GM18507 (cell line): ENCODE measurements around the gene SRSF9.

Source experiments
- DNase-seq: peaks from one replicate; pipeline ENCODE4 v3.0.0; 2011; ENCODE audit warnings: low read depth; ENCODE audit not compliant: insufficient read length; ENCODE audit errors: extremely low spot score
- FAIRE-seq: peaks from 2 replicates; lab custom pipeline; 2011; peaks lifted over from hg19 to GRCh38; lab: Jason Lieb, UNC

Gene SRSF9

GRCh38 chr12:120421701-120422100 is 47.8 kb downstream of the SRSF9 start:
- DNase-seq (no peak), FAIRE-seq (no peak)

DNA sequence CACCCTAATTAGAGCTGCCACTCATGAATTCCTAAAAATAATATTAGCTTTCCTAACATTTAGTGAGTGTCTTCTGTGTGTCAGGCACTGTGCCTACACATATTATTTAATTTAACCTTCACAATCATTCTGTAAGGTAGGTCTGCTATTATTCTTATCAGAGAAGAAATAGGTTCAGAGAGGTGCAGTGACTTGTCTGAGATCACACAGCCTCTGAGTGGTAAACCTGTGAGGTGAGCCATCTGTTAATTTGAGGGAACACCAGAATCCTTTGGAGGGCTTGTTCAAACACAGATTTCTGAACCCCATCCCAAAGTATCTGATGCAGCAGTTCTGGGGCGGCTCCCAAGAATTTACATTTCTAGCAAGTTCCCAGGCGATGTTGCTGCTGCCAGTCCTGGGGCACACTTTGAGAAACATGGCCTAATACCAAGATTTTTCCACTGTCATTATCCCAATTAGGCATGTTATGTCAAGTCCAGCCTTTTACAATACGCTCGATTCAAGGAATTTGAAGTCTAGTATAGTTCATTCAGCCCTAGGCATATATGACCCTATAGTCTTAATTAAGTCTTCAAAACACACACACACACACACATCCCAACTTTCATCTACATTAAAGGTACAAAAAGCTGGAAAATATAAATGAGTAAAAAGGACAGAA is 51.5 kb downstream of the SRSF9 start:
- FAIRE-seq (no peak), DNase-seq (no peak)

GRCh38 chr12:120416490-120417216 is 52.9 kb downstream of the SRSF9 start:
- DNase-seq (no peak), FAIRE-seq (no peak)

GRCh38 chr12:120413901-120414695 is 55.5 kb downstream of the SRSF9 start:
- no peak for FAIRE-seq
- DNase-seq: no peak

GRCh38 chr12:120412421-120412820 is 57.1 kb downstream of the SRSF9 start:
- DNase-seq: no peak
- no peak for FAIRE-seq
